Body of pancreas (tissue), 4 donors: Measurements from ENCODE around the gene GABBR1. TPM values are rescaled to one million over a fixed set of nuclear protein-coding genes. Genes with fewer than 3 reads are reported as not detected.
A peak's percentile ranks its signal among the peaks of the same experiment; 100 is the strongest.

Experiments
- ATAC-seq: fragments of 150-250 bp; one replicate; pipeline ENCODE4 v1.9.1; 2016
- DNase-seq, 4 donors: peaks; one replicate each; pipeline ENCODE4 v3.0.0-alpha.2; 2019
- H3K27ac ChIP-seq, 4 donors: fragments of 200-600 bp; sonication (generic); 1 replicate in 3 of 4; 2 replicates in 1 of 4; pipeline versions ENCODE4 v1.5.1 to v1.6.1; 2016 to 2019; ENCODE audit warnings: mild to moderate bottlenecking in 1 of 4, mixed read lengths in 1 of 4, moderate library complexity in 1 of 4
- H3K27me3 ChIP-seq, 2 donors: fragments of 200-600 bp; sonication (generic); one replicate each; pipeline ENCODE4 v1.6.0; 2016; ENCODE audit warnings: mild to moderate bottlenecking in 1 of 2
- H3K36me3 ChIP-seq, 2 donors: fragments of 200-600 bp; sonication (generic); replicated peaks in 1 of 2; 2 replicates each; pipeline ENCODE4 v1.5.1; 2016; ENCODE audit warnings: low read depth in 2 of 2; ENCODE audit not compliant: insufficient read depth in 1 of 2
- H3K4me1 ChIP-seq: fragments of 200-600 bp; sonication (generic); one replicate; pipeline ENCODE4 v1.6.0; 2016
- H3K4me3 ChIP-seq, 2 donors: fragments of 200-600 bp; sonication (generic); 1 replicate in 1 of 2; 2 replicates in 1 of 2; pipeline ENCODE4 v1.5.1; 2016 to 2019
- H3K9me3 ChIP-seq, 3 donors: fragments of 200-600 bp; sonication (generic); 1 replicate in 2 of 3; 2 replicates in 1 of 3; pipeline ENCODE4 v1.5.1; 2016
- POLR2A ChIP-seq, 3 donors: fragments of 450-650 bp; IDR thresholded peaks; one replicate each; pipeline ENCODE4 v1.6.1; 2016; ENCODE audit warnings: antibody characterized with exemption in 3 of 3, mild to moderate bottlenecking in 2 of 3
- WGBS, 2 donors: methylation state at CpG; one replicate each; pipeline ENCODE4 v1.1.5; 2017; 5-methylcytosine and 5-hydroxymethylcytosine counted together
- intact Hi-C: fragments of 100-400 bp; cut with DNase I; formaldehyde crosslinking; loops from one replicate; pipeline ENCODE4 v1.15.1; 2023
- total RNA-seq, 2 donors: library from RNA; depleted of rRNA; stranded (reverse); fragments of >200 nt; gene quantifications; one replicate each; pipeline ENCODE4 v1.1.0, GENCODE V29; 2016
- TF ChIP-seq, protein P1 (sequence below), 7 experiments: fragments of 450-650 bp in 4 of 7; fragments of 200-600 bp in 3 of 7; sonication (generic) in 3 of 7; IDR thresholded peaks; one replicate each; pipeline ENCODE4 v1.5.1; 2016 to 2019; ENCODE audit warnings: antibody characterized with exemption in 7 of 7

Gene GABBR1
- total RNA-seq, 2 donors from 2014 or later = 23.7 to 31.9 TPM

DNA sequence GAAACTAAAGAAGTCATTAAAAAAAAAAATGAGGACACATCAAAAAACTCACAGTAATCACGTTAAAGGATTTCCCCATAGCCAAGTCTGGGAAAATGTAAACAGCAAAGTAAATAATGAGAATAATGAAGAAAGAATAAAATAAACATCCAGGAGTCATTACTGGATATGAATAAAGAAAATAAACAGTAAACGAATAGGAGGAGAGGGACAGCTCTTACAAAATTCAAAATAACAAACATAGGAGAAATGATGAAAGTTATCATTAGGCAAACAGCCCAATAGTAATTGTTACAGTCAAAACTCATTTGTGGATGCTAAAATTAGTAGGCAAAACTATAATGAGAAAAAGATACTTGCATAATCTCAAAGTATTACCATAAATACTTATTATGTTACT, 65.4 kb downstream of the GABBR1 start:
- 16 to 32% methylated on average over 2 of the region's 2 CpGs for WGBS, 2 donors
- Histone ChIP-seq H3K4me3 (no peak overlapping the region), H3K27me3 (no peaks in the 10 kb centered on the region), H3K4me1 (no peaks in the 10 kb centered on the region), H3K36me3 (no peaks in the 10 kb centered on the region), H3K9me3 (no peaks in the 10 kb centered on the region), H3K27ac (no peak overlapping the region)
- intact Hi-C loops = no loop called here
- DNase-seq = no peak
- ATAC-seq = no peak
- no peak for TF ChIP-seq POLR2A (IDR thresholded peaks at IDR 0.05)
- TF ChIP-seq, protein P1, sequence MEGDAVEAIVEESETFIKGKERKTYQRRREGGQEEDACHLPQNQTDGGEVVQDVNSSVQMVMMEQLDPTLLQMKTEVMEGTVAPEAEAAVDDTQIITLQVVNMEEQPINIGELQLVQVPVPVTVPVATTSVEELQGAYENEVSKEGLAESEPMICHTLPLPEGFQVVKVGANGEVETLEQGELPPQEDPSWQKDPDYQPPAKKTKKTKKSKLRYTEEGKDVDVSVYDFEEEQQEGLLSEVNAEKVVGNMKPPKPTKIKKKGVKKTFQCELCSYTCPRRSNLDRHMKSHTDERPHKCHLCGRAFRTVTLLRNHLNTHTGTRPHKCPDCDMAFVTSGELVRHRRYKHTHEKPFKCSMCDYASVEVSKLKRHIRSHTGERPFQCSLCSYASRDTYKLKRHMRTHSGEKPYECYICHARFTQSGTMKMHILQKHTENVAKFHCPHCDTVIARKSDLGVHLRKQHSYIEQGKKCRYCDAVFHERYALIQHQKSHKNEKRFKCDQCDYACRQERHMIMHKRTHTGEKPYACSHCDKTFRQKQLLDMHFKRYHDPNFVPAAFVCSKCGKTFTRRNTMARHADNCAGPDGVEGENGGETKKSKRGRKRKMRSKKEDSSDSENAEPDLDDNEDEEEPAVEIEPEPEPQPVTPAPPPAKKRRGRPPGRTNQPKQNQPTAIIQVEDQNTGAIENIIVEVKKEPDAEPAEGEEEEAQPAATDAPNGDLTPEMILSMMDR (IDR thresholded peaks at IDR 0.05) = no peak

DNA sequence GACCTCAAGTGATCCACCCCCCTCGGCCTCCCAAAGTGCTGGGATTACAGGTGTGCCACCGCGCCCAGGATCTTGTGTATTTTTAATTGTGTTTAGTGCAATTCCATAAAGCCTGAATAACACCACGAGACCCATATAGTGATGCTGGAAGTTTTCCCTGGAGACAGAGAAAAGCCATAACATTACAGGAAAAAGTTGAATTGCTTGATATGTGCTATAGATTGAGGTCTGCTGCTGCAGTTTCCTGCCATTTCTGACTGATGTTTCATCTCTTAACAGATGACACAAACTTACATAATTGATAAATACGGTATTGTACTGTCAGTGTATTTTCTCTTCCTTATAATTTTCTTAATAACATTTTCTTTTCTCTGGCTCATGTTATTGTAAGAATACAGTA, 66.1 kb downstream of the GABBR1 start:
- 69 to 82% methylated on average over 5 of the region's 5 CpGs for WGBS, 2 donors
- intact Hi-C loops = no loop called here
- Histone ChIP-seq H3K36me3 (no peaks in the 10 kb centered on the region), H3K4me3 (no peak overlapping the region), H3K9me3 (no peaks in the 10 kb centered on the region), H3K27ac (no peak overlapping the region), H3K27me3 (no peaks in the 10 kb centered on the region), H3K4me1 (no peaks in the 10 kb centered on the region)
- DNase-seq = no peak
- no peak for ATAC-seq
- TF ChIP-seq, protein P1 (IDR thresholded peaks at IDR 0.05) = no peak
- TF ChIP-seq POLR2A (IDR thresholded peaks at IDR 0.05) = no peak

DNA sequence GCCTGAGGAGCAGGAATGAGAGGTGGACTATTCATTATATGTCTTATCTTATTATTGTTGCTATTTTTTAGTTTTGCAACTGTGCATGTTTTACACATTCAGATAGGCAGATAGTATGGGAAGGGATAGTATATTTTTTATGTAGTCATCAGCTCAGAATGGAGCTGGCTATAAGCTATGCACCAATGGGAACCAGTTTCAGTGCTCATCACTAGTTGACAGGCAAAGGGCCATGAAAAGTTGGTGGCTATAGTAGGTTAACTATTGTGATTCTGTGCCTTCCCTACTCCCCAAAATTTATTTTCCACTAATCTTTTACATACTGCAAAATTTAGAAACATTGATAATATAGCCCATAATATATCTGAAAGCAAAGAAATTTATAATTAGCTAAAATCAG, 68.1 kb downstream of the GABBR1 start:
- ATAC-seq (no peak), DNase-seq (no peak)
- intact Hi-C loops = no loop called here
- Histone ChIP-seq H3K9me3 (no peaks in the 10 kb centered on the region), H3K27me3 (no peaks in the 10 kb centered on the region), H3K4me1 (no peaks in the 10 kb centered on the region), H3K4me3 (no peak overlapping the region), H3K36me3 (no peaks in the 10 kb centered on the region), H3K27ac (no peak overlapping the region)
- TF ChIP-seq, protein P1 (IDR thresholded peaks at IDR 0.05) = no peak
- TF ChIP-seq POLR2A (IDR thresholded peaks at IDR 0.05) = no peak

DNA sequence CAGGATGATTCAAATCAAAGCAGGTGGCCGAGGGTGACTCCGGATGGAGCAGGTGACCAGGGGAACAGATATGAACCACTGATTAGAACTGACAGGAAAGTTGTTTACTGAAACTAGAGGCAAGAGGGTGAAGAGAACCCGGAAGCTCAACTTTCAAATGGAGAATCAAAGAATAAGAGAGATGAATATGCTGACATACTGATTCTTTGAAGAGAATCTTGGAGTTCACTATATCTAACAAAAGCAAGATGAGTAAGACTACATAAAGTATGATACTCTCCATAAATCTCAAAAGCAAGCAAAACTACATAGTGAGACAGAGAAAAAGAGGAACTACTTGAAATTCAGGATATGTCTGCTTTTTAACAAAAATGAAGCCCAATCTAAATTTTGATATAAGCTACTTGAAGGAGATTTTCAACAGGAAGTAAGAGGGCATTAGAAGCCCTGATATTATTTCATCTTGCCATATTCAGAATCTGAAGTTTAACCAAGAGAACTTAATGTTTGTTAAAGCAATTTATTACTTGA, 69.5 kb downstream of the GABBR1 start:
- Histone ChIP-seq H3K27me3 (no peaks in the 10 kb centered on the region), H3K27ac (no peak overlapping the region), H3K4me1 (no peaks in the 10 kb centered on the region), H3K9me3 (no peaks in the 10 kb centered on the region), H3K4me3 (no peak overlapping the region), H3K36me3 (no peaks in the 10 kb centered on the region)
- TF ChIP-seq POLR2A (IDR thresholded peaks at IDR 0.05) = no peak
- TF ChIP-seq, protein P1 (IDR thresholded peaks at IDR 0.05) = no peak
- intact Hi-C loops = no loop called here
- no peak for ATAC-seq
- DNase-seq = no peak
- WGBS, 2 donors = 19 to 40% methylated on average over 3 of the region's 3 CpGs

DNA sequence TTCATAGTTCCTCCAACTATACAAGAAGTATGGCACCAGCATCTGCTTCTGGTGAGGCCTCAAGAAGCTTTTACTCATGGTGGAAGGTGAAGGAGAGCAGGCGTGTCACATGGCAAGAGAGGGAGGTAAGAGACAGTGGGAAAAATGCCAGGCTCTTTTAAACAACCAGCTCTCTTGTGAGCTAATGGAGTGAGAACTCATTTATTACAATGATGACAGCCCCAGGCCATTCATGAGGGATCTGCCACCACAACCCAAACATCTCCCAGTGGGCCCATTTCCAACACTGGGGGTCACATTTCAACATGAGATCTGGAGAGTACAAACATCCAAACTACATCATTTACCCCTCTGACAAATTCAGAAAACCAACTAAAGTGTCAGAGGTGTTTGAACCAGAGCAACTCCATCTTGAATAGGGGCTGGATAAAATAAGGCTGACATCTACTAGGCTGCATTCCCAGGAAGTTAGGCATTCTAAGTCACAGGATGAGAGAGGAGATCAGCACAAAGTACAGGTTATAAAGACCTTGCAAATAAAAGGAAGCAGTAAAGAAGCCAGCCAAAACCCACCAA, 71.3 kb downstream of the GABBR1 start:
- TF ChIP-seq, protein P1 (IDR thresholded peaks at IDR 0.05) = no peak
- TF ChIP-seq POLR2A (IDR thresholded peaks at IDR 0.05) = no peak
- intact Hi-C loops = no loop called here
- Histone ChIP-seq H3K4me3 (no peak overlapping the region), H3K36me3 (no peaks in the 10 kb centered on the region), H3K9me3 (no peaks in the 10 kb centered on the region), H3K27ac (peak overlapping the region in 1 of 4 donors; percentile 40), H3K4me1 (no peaks in the 10 kb centered on the region), H3K27me3 (no peaks in the 10 kb centered on the region)
- ATAC-seq (no peak), DNase-seq (no peak)
- WGBS, 2 donors = 67 to 70% methylated on average over 1 of the region's 1 CpG
